ENCODE data around the gene IL17B. TPM values are rescaled to one million over a fixed set of nuclear protein-coding genes. Genes with fewer than 3 reads are reported as not detected.

IL17B gene
- total RNA-seq, 2 donors from 2014 or later = not detected

DNA sequence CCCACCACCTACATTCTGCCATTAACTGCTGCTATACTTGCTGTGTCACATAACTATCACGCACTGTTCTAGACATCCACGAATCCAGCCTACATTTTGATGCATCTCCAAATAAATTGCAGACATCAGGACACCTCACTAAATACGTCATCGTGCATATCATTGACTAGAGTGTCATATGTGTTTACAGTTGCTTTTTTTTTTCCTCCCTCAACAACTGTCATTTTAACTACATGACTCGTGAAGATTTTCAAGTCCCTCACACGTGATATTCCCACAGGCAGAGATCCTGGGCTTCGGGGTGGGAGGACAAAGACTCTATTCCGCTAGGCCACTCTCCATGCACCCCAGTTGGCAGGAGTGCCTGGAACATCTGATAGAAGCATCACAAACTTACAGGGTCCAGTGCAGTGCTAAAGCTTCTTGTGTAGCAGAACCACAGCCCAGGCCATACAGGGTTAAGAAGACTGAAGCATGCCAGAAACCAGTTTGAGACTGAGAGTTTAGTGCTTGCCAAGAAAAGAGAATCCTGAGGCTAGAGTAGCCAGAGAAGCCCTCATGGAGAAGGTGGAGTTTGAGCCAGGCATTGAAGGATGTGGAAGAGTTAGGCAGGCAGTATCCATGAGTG is 20.1 kb downstream of the IL17B start:
- Histone ChIP-seq H3K9ac (ENCODE audit: extremely low read depth, low read length, poor library complexity, severe bottlenecking) (no peak overlapping the region), H3K4me3 (ENCODE audit: low read length) (peak overlapping the region; percentile 81)
- H3K27ac Mint-ChIP-seq = no peak overlapping the region

DNA sequence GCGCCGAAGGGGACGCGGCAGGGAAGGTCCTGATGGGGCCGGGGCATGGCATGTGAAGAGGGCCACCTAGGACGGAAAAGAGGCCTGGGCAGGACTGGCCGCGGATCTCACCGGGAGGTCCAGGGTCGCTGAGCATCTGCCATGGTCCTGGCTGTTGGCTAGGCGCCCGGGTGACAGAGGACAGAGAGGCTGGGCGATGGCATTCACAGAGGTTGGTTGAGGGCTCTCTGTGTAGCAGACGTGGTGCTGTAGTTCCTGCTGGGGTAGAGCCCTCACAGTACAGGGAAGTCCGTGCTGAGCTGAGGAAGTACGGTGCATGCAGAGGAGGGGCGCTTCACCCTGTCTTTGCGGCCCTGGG is 20.8 kb downstream of the IL17B start:
- H3K4me1 Mint-ChIP-seq = peaks cover 4% of the 10 kb centered on the region
- no peak for DNase-seq
- peak overlapping the region; percentile 81 for H3K4me3 Mint-ChIP-seq
- Histone ChIP-seq H3K36me3 (ENCODE audit: control insufficient read depth, insufficient read depth, low read length) (peaks cover 13% of the 10 kb centered on the region), H3K27ac (ENCODE audit: low read depth, low read length) (no peak overlapping the region), H3K9ac (ENCODE audit: extremely low read depth, low read length, poor library complexity, severe bottlenecking) (no peak overlapping the region), H3K4me3 (ENCODE audit: low read length) (peak overlapping the region; percentile 81), H3K4me1 (ENCODE audit: control insufficient read depth, insufficient read depth, low read length) (no peaks in the 10 kb centered on the region), H3K27me3 (ENCODE audit: control insufficient read depth, insufficient read depth, low read length, poor library complexity, severe bottlenecking) (peaks cover 28% of the 10 kb centered on the region), H3K9me3 (ENCODE audit: control insufficient read depth, low read length) (no peaks in the 10 kb centered on the region)
- TF ChIP-seq, protein P1, sequence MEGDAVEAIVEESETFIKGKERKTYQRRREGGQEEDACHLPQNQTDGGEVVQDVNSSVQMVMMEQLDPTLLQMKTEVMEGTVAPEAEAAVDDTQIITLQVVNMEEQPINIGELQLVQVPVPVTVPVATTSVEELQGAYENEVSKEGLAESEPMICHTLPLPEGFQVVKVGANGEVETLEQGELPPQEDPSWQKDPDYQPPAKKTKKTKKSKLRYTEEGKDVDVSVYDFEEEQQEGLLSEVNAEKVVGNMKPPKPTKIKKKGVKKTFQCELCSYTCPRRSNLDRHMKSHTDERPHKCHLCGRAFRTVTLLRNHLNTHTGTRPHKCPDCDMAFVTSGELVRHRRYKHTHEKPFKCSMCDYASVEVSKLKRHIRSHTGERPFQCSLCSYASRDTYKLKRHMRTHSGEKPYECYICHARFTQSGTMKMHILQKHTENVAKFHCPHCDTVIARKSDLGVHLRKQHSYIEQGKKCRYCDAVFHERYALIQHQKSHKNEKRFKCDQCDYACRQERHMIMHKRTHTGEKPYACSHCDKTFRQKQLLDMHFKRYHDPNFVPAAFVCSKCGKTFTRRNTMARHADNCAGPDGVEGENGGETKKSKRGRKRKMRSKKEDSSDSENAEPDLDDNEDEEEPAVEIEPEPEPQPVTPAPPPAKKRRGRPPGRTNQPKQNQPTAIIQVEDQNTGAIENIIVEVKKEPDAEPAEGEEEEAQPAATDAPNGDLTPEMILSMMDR (conservative IDR thresholded peaks at IDR 0.05) = no peak
- peak overlapping the region; percentile 70 for H3K27ac Mint-ChIP-seq
- WGBS, 2 experiments (ENCODE audit: insufficient coverage in 1 of 2, insufficient read length in 1 of 2) = 6% methylated on average over 15 to 18 of the region's 18 CpGs
- H3K36me3 Mint-ChIP-seq (ENCODE audit: low read depth) = peaks cover 19% of the 10 kb centered on the region
- H3K27me3 Mint-ChIP-seq (ENCODE audit: insufficient read depth) = peaks cover 18% of the 10 kb centered on the region
- no peaks in the 10 kb centered on the region for H3K9me3 Mint-ChIP-seq

More for the DNA sequence above, 20.1 kb downstream of the IL17B start:
- DNase-seq = peak; percentile 21
- TF ChIP-seq, protein P1 (conservative IDR thresholded peaks at IDR 0.05) = no peak
- 87 to 94% methylated on average over 3 to 8 of the region's 8 CpGs for WGBS, 2 experiments (ENCODE audit: insufficient coverage in 1 of 2, insufficient read length in 1 of 2)
- Mint-ChIP-seq H3K4me3 (peak overlapping the region; percentile 81), H3K27me3 (ENCODE audit: insufficient read depth) (peaks cover 18% of the 10 kb centered on the region), H3K36me3 (ENCODE audit: low read depth) (peaks cover 15% of the 10 kb centered on the region), H3K4me1 (peaks cover 4% of the 10 kb centered on the region), H3K9me3 (no peaks in the 10 kb centered on the region)
- H3K27ac ChIP-seq (ENCODE audit: low read depth, low read length) = no peak overlapping the region
- H3K9me3 ChIP-seq (ENCODE audit: control insufficient read depth, low read length) = no peaks in the 10 kb centered on the region
- peaks cover 6% of the 10 kb centered on the region for H3K36me3 ChIP-seq (ENCODE audit: control insufficient read depth, insufficient read depth, low read length)
- no peaks in the 10 kb centered on the region for H3K4me1 ChIP-seq (ENCODE audit: control insufficient read depth, insufficient read depth, low read length)
- peaks cover 28% of the 10 kb centered on the region for H3K27me3 ChIP-seq (ENCODE audit: control insufficient read depth, insufficient read depth, low read length, poor library complexity, severe bottlenecking)

DNA sequence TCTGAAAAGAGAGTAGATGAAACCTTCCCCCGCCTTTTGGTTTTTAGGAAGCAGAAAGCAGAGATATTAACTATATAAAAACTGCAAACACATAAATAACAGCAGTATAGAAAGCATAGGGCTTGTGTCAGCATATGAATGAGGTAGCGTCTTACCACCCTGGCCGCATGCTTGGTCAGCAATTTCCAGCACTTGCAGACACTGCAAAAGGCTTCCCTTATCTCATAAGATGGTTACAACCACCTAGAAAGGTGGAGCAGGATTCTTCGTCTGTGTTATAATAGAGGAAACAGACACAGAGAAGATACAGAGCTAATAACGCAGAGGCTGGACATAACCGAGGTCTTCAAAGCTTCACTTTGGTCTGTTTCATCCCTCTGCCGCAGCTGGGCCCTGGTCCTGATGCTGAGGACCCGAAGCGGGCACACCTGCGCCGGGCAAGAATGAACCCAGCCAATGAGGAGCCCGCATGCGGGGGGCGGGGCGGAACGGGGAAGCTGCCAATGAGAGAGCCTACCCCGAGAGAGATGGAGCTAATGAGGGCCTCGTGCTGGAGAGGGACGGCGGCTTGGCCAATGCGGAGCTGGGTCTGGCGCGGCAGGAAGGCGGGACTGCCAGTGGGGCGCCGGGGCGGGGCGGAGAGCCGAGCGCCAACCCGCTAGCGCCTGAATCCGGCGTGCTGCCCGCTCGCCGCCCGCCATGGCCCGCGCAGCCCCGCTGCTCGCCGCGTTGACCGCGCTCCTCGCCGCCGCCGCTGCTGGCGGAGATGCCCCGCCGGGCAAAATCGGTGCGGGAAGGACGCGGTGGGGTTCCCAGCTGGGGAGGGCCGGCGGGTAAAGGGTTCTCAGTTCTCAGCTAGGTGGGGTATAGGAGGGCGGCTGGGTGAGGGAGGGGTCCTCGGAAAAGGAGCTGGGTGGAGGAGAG is 21.5 kb downstream of the IL17B start, which contains the start of gene PCYOX1L:
TSS of gene PCYOX1L (plus strand) at position 677 of the 924 bp plus-strand sequence. CDS start at position 700, 23 bp downstream.
- Mint-ChIP-seq H3K27me3 (ENCODE audit: insufficient read depth) (peaks cover 18% of the 10 kb centered on the region), H3K4me3 (peak within 1 kb of the TSS; percentile 81), H3K9me3 (no peaks in the 10 kb centered on the region), H3K27ac (peak within 1 kb of the TSS; percentile 70), H3K36me3 (ENCODE audit: low read depth) (peaks cover 21% of the 10 kb centered on the region), H3K4me1 (peaks cover 4% of the 10 kb centered on the region)
- TF ChIP-seq, protein P1 (conservative IDR thresholded peaks at IDR 0.05) = no peak
- peak; percentile 98 for DNase-seq
- H3K27ac ChIP-seq (ENCODE audit: low read depth, low read length) = no peak within 1 kb of the TSS
- no peaks in the 10 kb centered on the region for H3K9me3 ChIP-seq (ENCODE audit: control insufficient read depth, low read length)
- H3K9ac ChIP-seq (ENCODE audit: extremely low read depth, low read length, poor library complexity, severe bottlenecking) = no peak within 1 kb of the TSS
- peaks cover 20% of the 10 kb centered on the region for H3K36me3 ChIP-seq (ENCODE audit: control insufficient read depth, insufficient read depth, low read length)
- H3K4me3 ChIP-seq (ENCODE audit: low read length) = peak within 1 kb of the TSS; percentile 81
- WGBS, 2 experiments (ENCODE audit: insufficient coverage in 1 of 2, insufficient read length in 1 of 2) = 0 to 3% methylated on average over 17 to 61 of the region's 61 CpGs
- no peaks in the 10 kb centered on the region for H3K4me1 ChIP-seq (ENCODE audit: control insufficient read depth, insufficient read depth, low read length)
- peaks cover 28% of the 10 kb centered on the region for H3K27me3 ChIP-seq (ENCODE audit: control insufficient read depth, insufficient read depth, low read length, poor library complexity, severe bottlenecking)

All from endodermal cell (in vitro differentiated cells).